Right cardiac atrium (tissue), 5 donors: Measurements from ENCODE around the gene RNF2. TPM values are rescaled to one million over a fixed set of nuclear protein-coding genes. Genes with fewer than 3 reads are reported as not detected.

ENCODE experiments used
- ATAC-seq, 2 donors: fragments of 200-7000 bp; cut with Tn5 transposase; one replicate each; pipeline versions ENCODE4 v1.8.0 to v1.9.1; 2020; ENCODE audit warnings: moderate library complexity in 2 of 2, mild to moderate bottlenecking in 1 of 2
- DNase-seq, 3 donors: peaks; one replicate each; pipeline ENCODE4 v3.0.0-alpha.2; 2020
- H3K27ac ChIP-seq: one replicate; pipeline ENCODE4 v1.5.1; 2013; ENCODE audit warnings: mild to moderate bottlenecking, low read length, control low read depth, moderate library complexity
- H3K27me3 ChIP-seq: one replicate; pipeline ENCODE4 v1.6.1; 2013; ENCODE audit not compliant: control insufficient read depth, insufficient read depth
- H3K4me1 ChIP-seq: one replicate; pipeline ENCODE4 v1.6.1; 2013; ENCODE audit warnings: low read length; ENCODE audit not compliant: control insufficient read depth, insufficient read depth
- H3K4me3 ChIP-seq: one replicate; pipeline ENCODE4 v1.5.1; 2013; ENCODE audit warnings: low read length, control low read depth
- H3K9me3 ChIP-seq: one replicate; pipeline ENCODE4 v1.6.1; 2013; ENCODE audit warnings: low read length; ENCODE audit not compliant: control insufficient read depth
- WGBS: extraction: QIAGEN DNeasy Blood & Tissue Kit; methylation state at CpG from one replicate; pipeline ENCODE4 v1.1.7; 2013; 5-methylcytosine and 5-hydroxymethylcytosine counted together
- intact Hi-C, 4 donors: fragments of 100-400 bp; cut with DNase I; formaldehyde crosslinking; loops; one replicate each; pipeline versions ENCODE4 v1.11.0 to v1.14.0; 2022 to 2023
- polyA plus RNA-seq: library from polyadenylated mRNA; stranded (reverse); fragments of 200-250 nt; gene quantifications from one replicate; pipeline ENCODE4 v1.2.3, GENCODE V29; 2013
- total RNA-seq, 4 donors: library from RNA; stranded (reverse); fragmentation: NEBNext Ultra II Directional; extraction: Animal tissue kit (Norgen Biotek cat#: 25700); gene quantifications; one replicate each; pipeline ENCODE4 v1.2.1, GENCODE V29; 2021
- donor health status: healthy with polysubstance abuse.
- donor health status: DM: no; HTN: yes; CAD: no.
- donor health status: DM: no; HTN: no; CAD: no.
- donor health status: DM: no; HTN: yes; CAD: no; lungs with severe emphysema.
- donor health status: DM: yes; HTN: yes; CAD: no.

Gene RNF2
- total and polyA plus RNA-seq, 5 donors, result 3.9 to 16.6 (median 13.8) TPM

- no peak for DNase-seq
- Histone ChIP-seq H3K27ac (no peak overlapping the region), H3K4me1 (peaks cover 5% of the 10 kb centered on the region), H3K9me3 (no peaks in the 10 kb centered on the region), H3K4me3 (no peak overlapping the region), H3K27me3 (no peaks in the 10 kb centered on the region)
- intact Hi-C loops, result no loop called here
- no peak for ATAC-seq
Observed at GRCh38 chr1:185068341-185068740, 23.0 kb downstream of the RNF2 start.

GRCh38 chr1:185069202-185069772, 23.9 kb downstream of the RNF2 start:
- Histone ChIP-seq H3K9me3 (no peaks in the 10 kb centered on the region), H3K27ac (no peak overlapping the region), H3K27me3 (no peaks in the 10 kb centered on the region), H3K4me1 (peaks cover 5% of the 10 kb centered on the region), H3K4me3 (no peak overlapping the region)
- ATAC-seq (no peak), DNase-seq (no peak)
- intact Hi-C loops, result no loop called here
- 91% methylated on average over 4 of the region's 4 CpGs for WGBS

- DNase-seq, result no peak
- H3K27ac ChIP-seq, result no peak overlapping the region
- H3K9me3 ChIP-seq, result no peaks in the 10 kb centered on the region
- H3K27me3 ChIP-seq, result no peaks in the 10 kb centered on the region
- intact Hi-C loops, result no loop called here
- H3K4me3 ChIP-seq, result no peak overlapping the region
- ATAC-seq, result no peak
- peaks cover 5% of the 10 kb centered on the region for H3K4me1 ChIP-seq
Observed at GRCh38 chr1:185070051-185070450, 24.7 kb downstream of the RNF2 start.

- H3K4me3 ChIP-seq, result no peak overlapping the region
- no peaks in the 10 kb centered on the region for H3K27me3 ChIP-seq
- DNase-seq (no peak), ATAC-seq (no peak)
- no peak overlapping the region for H3K27ac ChIP-seq
- intact Hi-C loops, result no loop called here
- no peaks in the 10 kb centered on the region for H3K9me3 ChIP-seq
- WGBS, result 98% methylated on average over 2 of the region's 2 CpGs
- no peaks in the 10 kb centered on the region for H3K4me1 ChIP-seq
Observed at GRCh38 chr1:185073725-185074124, 28.4 kb downstream of the RNF2 start.

GRCh38 chr1:185074307-185074706, 28.9 kb downstream of the RNF2 start:
- Histone ChIP-seq H3K27me3 (no peaks in the 10 kb centered on the region), H3K4me1 (no peaks in the 10 kb centered on the region), H3K4me3 (no peak overlapping the region), H3K9me3 (no peaks in the 10 kb centered on the region), H3K27ac (no peak overlapping the region)
- DNase-seq (no peak), ATAC-seq (no peak)
- intact Hi-C loops, result no loop called here

- Histone ChIP-seq H3K27me3 (no peaks in the 10 kb centered on the region), H3K9me3 (no peaks in the 10 kb centered on the region), H3K4me1 (no peaks in the 10 kb centered on the region), H3K27ac (no peak overlapping the region), H3K4me3 (no peak overlapping the region)
- intact Hi-C loops, result no loop called here
- no peak for DNase-seq
- ATAC-seq, result no peak
- 78% methylated on average over 3 of the region's 3 CpGs for WGBS
Observed at GRCh38 chr1:185075476-185075875, 30.1 kb downstream of the RNF2 start.

GRCh38 chr1:185077374-185077773, 32.0 kb downstream of the RNF2 start:
- no peaks in the 10 kb centered on the region for H3K9me3 ChIP-seq
- WGBS, result 81% methylated on average over 4 of the region's 4 CpGs
- no peak overlapping the region for H3K4me3 ChIP-seq
- DNase-seq, result no peak
- no peaks in the 10 kb centered on the region for H3K27me3 ChIP-seq
- intact Hi-C loops, result no loop called here
- no peak overlapping the region for H3K27ac ChIP-seq
- H3K4me1 ChIP-seq, result no peaks in the 10 kb centered on the region
- ATAC-seq, result no peak

- DNase-seq (no peak), ATAC-seq (no peak)
- Histone ChIP-seq H3K27ac (no peak overlapping the region), H3K4me1 (no peaks in the 10 kb centered on the region), H3K27me3 (no peaks in the 10 kb centered on the region), H3K4me3 (no peak overlapping the region), H3K9me3 (no peaks in the 10 kb centered on the region)
- intact Hi-C loops, result no loop called here
Observed at GRCh38 chr1:185080422-185080821, 35.1 kb downstream of the RNF2 start.

- DNase-seq, result no peak
- Histone ChIP-seq H3K4me1 (no peaks in the 10 kb centered on the region), H3K27me3 (no peaks in the 10 kb centered on the region), H3K4me3 (no peak overlapping the region), H3K9me3 (no peaks in the 10 kb centered on the region), H3K27ac (no peak overlapping the region)
- no peak for ATAC-seq
- intact Hi-C loops, result no loop called here
- WGBS, result 96% methylated on average over 2 of the region's 2 CpGs
Observed at GRCh38 chr1:185083818-185084217, 38.5 kb downstream of the RNF2 start.

GRCh38 chr1:185087101-185087500, 41.7 kb downstream of the RNF2 start:
- 93% methylated on average over 1 of the region's 1 CpG for WGBS

GRCh38 chr1:185087746-185088145, 42.4 kb downstream of the RNF2 start:
- Histone ChIP-seq H3K27me3 (no peaks in the 10 kb centered on the region), H3K4me3 (no peak overlapping the region), H3K9me3 (no peaks in the 10 kb centered on the region), H3K27ac (no peak overlapping the region), H3K4me1 (no peaks in the 10 kb centered on the region)
- DNase-seq (no peak), ATAC-seq (no peak)
- intact Hi-C loops, result no loop called here

More at GRCh38 chr1:185087101-185087500, 41.7 kb downstream of the RNF2 start:
- DNase-seq (no peak), ATAC-seq (no peak)
- H3K27ac ChIP-seq, result no peak overlapping the region
- no peaks in the 10 kb centered on the region for H3K27me3 ChIP-seq
- no peaks in the 10 kb centered on the region for H3K4me1 ChIP-seq
- H3K9me3 ChIP-seq, result no peaks in the 10 kb centered on the region
- no peak overlapping the region for H3K4me3 ChIP-seq
- intact Hi-C loops, result no loop called here

- 89% methylated on average over 5 of the region's 5 CpGs for WGBS
- Histone ChIP-seq H3K4me3 (no peak overlapping the region), H3K4me1 (no peaks in the 10 kb centered on the region), H3K9me3 (no peaks in the 10 kb centered on the region), H3K27me3 (no peaks in the 10 kb centered on the region), H3K27ac (no peak overlapping the region)
- ATAC-seq, result no peak
- intact Hi-C loops, result no loop called here
- no peak for DNase-seq
Observed at GRCh38 chr1:185091480-185091879, 46.1 kb downstream of the RNF2 start.
